HepG2 (cell line): ENCODE results near the gene LIPC. TPM values are rescaled to one million over a fixed set of nuclear protein-coding genes. Genes with fewer than 3 reads are reported as not detected.

Experiments used
- CBX2 ChIP-seq, 2 experiments: fragments of 200-600 bp in 1 of 2; sonication (generic); formaldehyde crosslinking in 1 of 2; IDR thresholded peaks; 2 replicates each; pipeline versions ENCODE4 v1.7.0 to v1.8.1; 2018 to 2022; ENCODE audit warnings: low read depth in 2 of 2, low read length in 1 of 2, mild to moderate bottlenecking in 1 of 2, missing genetic modification reagents in 1 of 2
- FOXA1 ChIP-seq, 2 experiments: fragments of 450-650 bp in 1 of 2; sonication (generic) in 1 of 2; formaldehyde crosslinking in 1 of 2; IDR thresholded peaks; 2 replicates each; pipeline versions ENCODE4 v1.4.0 to v1.6.1; 2016 to 2020; ENCODE audit warnings: missing genetic modification reagents in 1 of 2
- NBN ChIP-seq: fragments of 450-650 bp; conservative IDR thresholded peaks from 2 replicates; pipeline ENCODE4 v1.6.1; 2017
- RFXAP ChIP-seq: sonication (generic); formaldehyde crosslinking; IDR thresholded peaks from 2 replicates; pipeline ENCODE4 v1.4.0; 2020; ENCODE audit warnings: missing genetic modification reagents, borderline replicate concordance
- SATB2 ChIP-seq: sonication (generic); formaldehyde crosslinking; IDR thresholded peaks from 2 replicates; pipeline ENCODE4 v1.5.0; 2020; ENCODE audit warnings: missing genetic modification reagents
- TEAD3 ChIP-seq: optimal IDR thresholded peaks from 2 replicates; pipeline ENCODE3; 2016; ENCODE audit warnings: borderline replicate concordance
- ZFAT ChIP-seq: sonication (generic); formaldehyde crosslinking; conservative IDR thresholded peaks from 2 replicates; pipeline ENCODE4 v1.8.1; 2023; ENCODE audit warnings: missing genetic modification reagents, inconsistent platforms
- ZNF264 ChIP-seq: sonication (generic); formaldehyde crosslinking; IDR thresholded peaks from 2 replicates; pipeline ENCODE4 v1.4.0; 2020; ENCODE audit warnings: missing genetic modification reagents
- ZNF510 ChIP-seq: sonication (generic); formaldehyde crosslinking; IDR thresholded peaks from 2 replicates; pipeline ENCODE4 v1.4.0; 2020; ENCODE audit warnings: low read depth, mild to moderate bottlenecking, missing genetic modification reagents
- ZNF562 ChIP-seq: sonication (generic); formaldehyde crosslinking; IDR thresholded peaks from 2 replicates; pipeline ENCODE4 v1.8.0; 2022; ENCODE audit warnings: missing genetic modification reagents, borderline replicate concordance
- polyA plus RNA-seq, 8 experiments: library from polyadenylated mRNA; depleted of rRNA in 3 of 8; stranded (reverse) in 7 of 8; unstranded in 1 of 8; fragments of >200 nt; fragmentation: Illumina TruSeq in 4 of 8; extraction: Trizol in 4 of 8; gene quantifications; 2 replicates each; pipeline versions ENCODE4 v1.2.1 to v1.2.3, GENCODE V29; 2011 to 2016; ENCODE audit warnings: low read depth in 4 of 8, missing spikeins in 1 of 8, mixed read lengths in 1 of 8; ENCODE audit not compliant: insufficient read depth in 1 of 8
- total RNA-seq, 5 experiments: library from RNA; depleted of rRNA; stranded (reverse); fragments of >200 nt; fragmentation: Illumina TruSeq; extraction: Trizol; gene quantifications; 2 replicates each; pipeline ENCODE4 v1.2.3, GENCODE V29; 2016; ENCODE audit warnings: low read depth in 1 of 5
- TF ChIP-seq, protein P1 (sequence below): sonication (generic); formaldehyde crosslinking; conservative IDR thresholded peaks from 2 replicates; pipeline ENCODE4 v1.4.0; 2020; ENCODE audit warnings: mild to moderate bottlenecking, missing genetic modification reagents, moderate library complexity

LIPC gene
- total and polyA plus RNA-seq, 2 of the 13 experiments (the other 11 are each of a cell fraction or from before 2014, with no cell fraction given): 26.0 to 38.0 TPM

DNA sequence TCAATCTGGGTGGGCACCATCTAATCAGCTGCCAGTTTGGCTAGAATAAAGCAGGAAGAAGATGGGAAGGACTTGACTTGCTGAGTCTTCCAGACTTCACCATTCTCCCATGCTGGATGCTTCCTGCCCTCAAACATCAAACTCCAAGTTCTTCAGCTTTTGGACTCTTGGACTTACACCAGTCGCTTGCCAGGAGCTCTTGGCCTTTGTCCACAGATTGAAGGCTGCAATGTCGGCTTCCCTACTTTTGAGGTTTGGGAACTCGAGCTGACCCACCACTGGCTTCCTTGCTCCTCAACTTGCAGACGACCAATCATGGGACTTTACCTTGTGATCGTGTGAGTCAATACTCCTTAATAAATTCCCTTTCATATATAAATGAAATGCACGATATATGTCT is 8.6 kb upstream of the LIPC start (continued):
- TF ChIP-seq, protein P1, sequence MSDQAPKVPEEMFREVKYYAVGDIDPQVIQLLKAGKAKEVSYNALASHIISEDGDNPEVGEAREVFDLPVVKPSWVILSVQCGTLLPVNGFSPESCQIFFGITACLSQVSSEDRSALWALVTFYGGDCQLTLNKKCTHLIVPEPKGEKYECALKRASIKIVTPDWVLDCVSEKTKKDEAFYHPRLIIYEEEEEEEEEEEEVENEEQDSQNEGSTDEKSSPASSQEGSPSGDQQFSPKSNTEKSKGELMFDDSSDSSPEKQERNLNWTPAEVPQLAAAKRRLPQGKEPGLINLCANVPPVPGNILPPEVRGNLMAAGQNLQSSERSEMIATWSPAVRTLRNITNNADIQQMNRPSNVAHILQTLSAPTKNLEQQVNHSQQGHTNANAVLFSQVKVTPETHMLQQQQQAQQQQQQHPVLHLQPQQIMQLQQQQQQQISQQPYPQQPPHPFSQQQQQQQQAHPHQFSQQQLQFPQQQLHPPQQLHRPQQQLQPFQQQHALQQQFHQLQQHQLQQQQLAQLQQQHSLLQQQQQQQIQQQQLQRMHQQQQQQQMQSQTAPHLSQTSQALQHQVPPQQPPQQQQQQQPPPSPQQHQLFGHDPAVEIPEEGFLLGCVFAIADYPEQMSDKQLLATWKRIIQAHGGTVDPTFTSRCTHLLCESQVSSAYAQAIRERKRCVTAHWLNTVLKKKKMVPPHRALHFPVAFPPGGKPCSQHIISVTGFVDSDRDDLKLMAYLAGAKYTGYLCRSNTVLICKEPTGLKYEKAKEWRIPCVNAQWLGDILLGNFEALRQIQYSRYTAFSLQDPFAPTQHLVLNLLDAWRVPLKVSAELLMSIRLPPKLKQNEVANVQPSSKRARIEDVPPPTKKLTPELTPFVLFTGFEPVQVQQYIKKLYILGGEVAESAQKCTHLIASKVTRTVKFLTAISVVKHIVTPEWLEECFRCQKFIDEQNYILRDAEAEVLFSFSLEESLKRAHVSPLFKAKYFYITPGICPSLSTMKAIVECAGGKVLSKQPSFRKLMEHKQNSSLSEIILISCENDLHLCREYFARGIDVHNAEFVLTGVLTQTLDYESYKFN (CRISPR knock-in tag): no peak
- TF ChIP-seq ZFAT (CRISPR knock-in tag): no peak
- no peak for TF ChIP-seq SATB2 (CRISPR knock-in tag)
- TF ChIP-seq CBX2 (IDR thresholded peaks at IDR 0.05; ENCODE audit: low read depth, low read length): no peak
- no peak for TF ChIP-seq CBX2 (CRISPR knock-in tag; IDR thresholded peaks at IDR 0.05; ENCODE audit: low read depth)
- TF ChIP-seq RFXAP (CRISPR knock-in tag): no peak
- TF ChIP-seq ZNF264 (CRISPR knock-in tag): no peak
- no peak for TF ChIP-seq FOXA1 (IDR thresholded peaks at IDR 0.05)
- no peak for TF ChIP-seq FOXA1 (CRISPR knock-in tag; IDR thresholded peaks at IDR 0.05)
- peak; percentile 7 for TF ChIP-seq TEAD3 (CRISPR knock-in tag)
- TF ChIP-seq NBN: no peak
- no peak for TF ChIP-seq ZNF562 (CRISPR knock-in tag)
- no peak for TF ChIP-seq ZNF510 (CRISPR knock-in tag)
